ENCODE results near the gene TFAP2D. TPM values are rescaled to one million over a fixed set of nuclear protein-coding genes. Genes with fewer than 3 reads are reported as not detected.

Gene TFAP2D
- total RNA-seq, 1 donor from 2014 or later, result not detected

DNA sequence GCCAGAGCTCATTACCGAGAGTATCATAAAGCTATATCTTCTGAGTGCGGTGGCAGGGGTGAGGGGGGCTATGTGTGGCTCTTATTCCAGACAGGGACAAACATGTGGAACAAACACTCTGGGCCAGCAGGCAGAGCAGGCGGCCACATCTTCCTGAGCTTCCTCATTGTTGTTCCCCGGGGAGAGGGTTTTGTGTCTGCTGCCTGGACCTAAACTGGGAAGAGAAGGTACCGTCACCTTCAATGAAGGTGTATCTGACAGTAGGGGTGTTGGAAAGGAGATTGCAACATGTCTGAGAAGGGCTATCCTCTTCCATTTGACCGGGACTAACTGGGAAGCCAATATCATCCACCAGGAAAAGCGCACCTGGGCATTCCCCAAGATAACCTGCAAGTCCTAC is 1.6 kb upstream of the TFAP2D start:
- intact Hi-C loops (cut with micrococcal nuclease), result loop anchor here (2.0 kb wide), 1 partner anchor 105 kb away; no protein-coding TSS in a partner anchor
- peaks cover 2% of the 10 kb centered on the region for H3K4me1 Mint-ChIP-seq
- H3K36me3 Mint-ChIP-seq (ENCODE audit: low read depth), result no peaks in the 10 kb centered on the region

DNA sequence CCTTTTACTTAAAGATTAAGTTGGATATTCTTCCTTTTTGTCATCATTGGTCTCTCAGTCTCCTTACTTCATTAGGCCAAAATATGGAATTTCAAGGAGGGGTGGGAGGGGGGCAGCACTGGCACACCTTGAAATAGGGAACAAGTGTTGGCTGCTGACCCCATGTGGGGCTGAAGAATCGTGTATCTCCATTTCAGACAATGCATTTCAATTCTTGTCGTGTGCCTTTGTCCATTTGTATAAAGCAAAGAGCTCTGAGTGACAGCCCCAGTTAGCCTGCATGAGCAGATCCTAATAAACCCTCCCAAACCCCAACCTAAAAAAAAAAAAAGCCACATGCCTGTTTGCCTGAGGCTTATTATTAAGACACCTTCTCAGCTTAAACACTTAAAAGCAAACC is 1.0 kb upstream of the TFAP2D start:
- Mint-ChIP-seq H3K4me3 (no peak overlapping the region), H3K4me1 (peaks cover 2% of the 10 kb centered on the region), H3K27ac (no peak overlapping the region), H3K9me3 (peaks cover 12% of the 10 kb centered on the region), H3K27me3 (peaks cover 78% of the 10 kb centered on the region), H3K36me3 (ENCODE audit: low read depth) (no peaks in the 10 kb centered on the region)
- intact Hi-C loops (cut with micrococcal nuclease), result loop anchor here (2.0 kb wide), 1 partner anchor 105 kb away; no protein-coding TSS in a partner anchor
- DNase-seq, result no peak

More for the DNA sequence above, 1.6 kb upstream of the TFAP2D start:
- H3K27ac Mint-ChIP-seq, result no peak overlapping the region
- no peak overlapping the region for H3K4me3 Mint-ChIP-seq
- peaks cover 15% of the 10 kb centered on the region for H3K9me3 Mint-ChIP-seq
- no peak for DNase-seq
- H3K27me3 Mint-ChIP-seq, result peaks cover 77% of the 10 kb centered on the region

DNA sequence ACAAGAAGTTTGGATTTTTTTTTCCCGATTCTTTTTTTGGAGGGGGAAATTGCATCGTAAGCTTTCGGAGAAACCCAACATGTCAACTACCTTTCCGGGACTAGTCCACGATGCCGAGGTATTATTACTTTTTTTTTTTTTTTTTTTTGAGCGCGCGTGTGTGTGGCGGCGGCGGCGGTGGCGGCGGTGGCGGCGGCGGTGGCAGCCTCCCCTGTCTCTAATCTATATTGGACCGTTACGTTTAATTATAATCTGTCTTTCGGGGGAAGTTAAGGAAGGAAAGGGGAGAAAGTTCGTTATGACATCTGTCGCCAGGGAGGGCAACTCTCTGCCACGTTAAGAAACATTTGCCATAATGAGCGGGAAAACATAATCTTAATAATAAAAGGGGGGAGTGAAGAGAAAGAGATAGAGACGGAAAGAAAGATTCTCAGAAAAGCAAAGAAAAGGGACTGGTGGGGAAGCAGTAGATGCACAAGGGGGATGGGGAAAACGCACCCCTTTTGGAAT is 706 bp downstream of the TFAP2D start:
- intact Hi-C loops (cut with micrococcal nuclease), result loop anchor here (2.0 kb wide), 1 partner anchor 103 kb away; no protein-coding TSS in a partner anchor
- peaks cover 11% of the 10 kb centered on the region for H3K9me3 Mint-ChIP-seq

DNA sequence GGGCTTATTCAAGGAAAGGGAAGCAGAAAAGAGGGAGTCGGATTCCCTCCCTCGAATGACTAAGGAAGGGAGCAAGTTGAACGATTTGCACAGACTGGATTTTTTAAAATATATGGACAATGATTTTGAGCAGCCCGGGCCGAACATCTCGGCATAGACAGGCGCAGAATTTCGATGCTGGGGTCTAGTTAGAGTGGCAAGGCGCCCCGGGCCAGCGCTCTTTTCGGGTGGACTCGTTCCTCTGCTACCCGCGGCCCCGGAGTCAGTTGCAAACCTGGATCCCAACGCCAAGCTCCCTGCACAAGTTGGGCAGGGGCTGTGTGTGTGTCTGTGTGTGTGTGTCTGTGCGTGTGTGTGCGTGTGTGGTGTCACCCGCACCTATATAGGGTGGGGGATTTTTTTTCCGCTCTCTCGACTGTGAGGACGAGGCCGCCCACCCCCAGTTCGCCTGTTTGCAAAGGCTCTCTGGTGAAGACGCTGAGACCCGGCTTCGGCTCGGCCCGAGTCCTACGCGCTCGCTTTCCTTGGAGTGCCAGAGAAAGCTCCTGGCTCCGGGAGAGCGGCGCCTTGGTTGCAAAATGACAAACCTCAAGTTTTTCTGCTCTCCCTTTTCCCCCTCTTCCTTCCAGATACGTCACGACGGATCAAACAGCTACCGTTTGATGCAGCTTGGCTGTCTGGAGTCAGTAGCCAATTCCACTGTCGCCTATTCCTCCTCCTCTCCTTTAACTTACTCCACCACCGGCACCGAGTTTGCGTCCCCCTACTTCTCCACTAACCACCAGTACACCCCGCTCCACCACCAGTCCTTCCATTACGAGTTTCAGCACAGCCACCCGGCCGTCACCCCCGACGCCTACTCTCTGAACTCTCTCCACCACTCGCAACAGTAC is 1.4 kb downstream of the TFAP2D start:
- intact Hi-C loops (cut with micrococcal nuclease), result no loop called here
- peaks cover 11% of the 10 kb centered on the region for H3K9me3 Mint-ChIP-seq
- DNase-seq, result no peak
- no peaks in the 10 kb centered on the region for H3K36me3 Mint-ChIP-seq (ENCODE audit: low read depth)
- H3K4me3 Mint-ChIP-seq, result no peak overlapping the region
- H3K27me3 Mint-ChIP-seq, result peaks cover 78% of the 10 kb centered on the region
- H3K27ac Mint-ChIP-seq, result peak overlapping the region; percentile 22
- H3K4me1 Mint-ChIP-seq, result peaks cover 2% of the 10 kb centered on the region

More for the DNA sequence above, 706 bp downstream of the TFAP2D start:
- H3K27me3 Mint-ChIP-seq, result peaks cover 77% of the 10 kb centered on the region
- H3K4me1 Mint-ChIP-seq, result peaks cover 2% of the 10 kb centered on the region
- no peak overlapping the region for H3K4me3 Mint-ChIP-seq
- H3K36me3 Mint-ChIP-seq (ENCODE audit: low read depth), result no peaks in the 10 kb centered on the region
- H3K27ac Mint-ChIP-seq, result peak overlapping the region; percentile 8
- no peak for DNase-seq

DNA sequence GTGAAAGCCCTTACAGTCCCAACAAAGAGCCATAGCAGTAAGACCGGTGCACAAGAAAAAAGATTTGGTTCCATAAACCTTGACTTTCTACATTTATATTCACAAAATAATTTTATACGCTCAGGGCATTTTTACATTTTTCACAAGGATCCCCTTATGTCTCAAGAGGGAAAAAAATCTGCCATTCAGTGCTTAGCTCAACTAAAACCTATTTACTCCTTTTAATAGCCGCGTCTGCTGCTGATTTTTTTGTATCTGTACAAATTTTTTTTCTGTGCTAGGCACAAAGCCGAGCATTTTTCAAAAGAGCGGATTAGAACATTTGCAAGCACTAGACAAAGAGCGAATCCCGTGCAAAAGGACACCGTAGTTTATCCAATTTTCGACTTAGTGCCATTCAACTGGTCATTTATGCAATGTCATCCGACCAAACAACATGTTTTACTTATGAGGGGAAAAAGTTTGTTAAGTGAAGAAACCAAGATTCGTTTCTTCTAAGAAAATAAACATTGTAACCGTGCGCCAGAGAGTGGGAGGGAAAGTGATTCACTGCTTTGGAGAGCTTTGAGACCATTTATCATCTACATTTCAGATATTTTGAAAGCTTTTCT is 3.7 kb downstream of the TFAP2D start:
- Mint-ChIP-seq H3K4me3 (no peak overlapping the region), H3K27me3 (peaks cover 75% of the 10 kb centered on the region), H3K27ac (no peak overlapping the region), H3K4me1 (peaks cover 2% of the 10 kb centered on the region), H3K36me3 (ENCODE audit: low read depth) (no peaks in the 10 kb centered on the region), H3K9me3 (peaks cover 20% of the 10 kb centered on the region)
- DNase-seq, result no peak
- intact Hi-C loops (cut with micrococcal nuclease), result loop anchor here (2.0 kb wide), 1 partner anchor 132 kb away; no protein-coding TSS in a partner anchor

DNA sequence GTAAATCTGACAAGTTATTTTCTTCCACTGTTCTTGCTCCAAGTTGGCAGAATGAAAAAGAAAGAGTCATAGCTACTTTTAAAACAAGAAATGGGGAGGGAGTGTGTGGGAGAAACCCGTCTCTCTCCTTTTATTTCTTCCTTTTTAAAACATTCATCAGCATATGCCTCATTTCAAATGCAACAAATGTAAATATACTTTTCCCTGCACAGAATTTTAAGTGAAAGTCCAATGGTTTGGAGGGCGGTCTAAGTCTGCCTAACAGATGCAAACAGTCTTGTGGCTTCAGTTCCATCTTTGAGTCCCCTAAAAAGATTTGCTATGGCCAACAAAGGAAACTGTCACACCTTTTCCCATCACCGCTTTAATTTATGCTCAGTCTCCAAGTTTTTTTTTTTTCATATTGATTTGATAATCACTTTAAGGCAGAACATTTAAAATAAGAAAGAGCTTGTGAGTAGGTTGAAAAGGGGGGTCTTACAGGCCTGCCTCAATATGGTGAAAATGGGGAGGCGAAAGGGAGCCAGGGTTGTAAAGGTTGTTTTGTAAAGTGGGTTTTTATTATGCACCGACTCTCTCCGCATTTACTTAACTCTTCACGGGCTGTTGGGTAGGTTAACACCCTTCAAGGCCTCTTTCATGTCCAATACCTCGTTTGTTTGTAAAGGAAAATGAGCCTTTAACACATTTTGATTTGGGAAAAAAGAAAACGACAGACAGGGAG is 4.6 kb downstream of the TFAP2D start:
- Mint-ChIP-seq H3K4me1 (peaks cover 2% of the 10 kb centered on the region), H3K27me3 (peaks cover 75% of the 10 kb centered on the region), H3K36me3 (ENCODE audit: low read depth) (no peaks in the 10 kb centered on the region), H3K4me3 (no peak overlapping the region), H3K27ac (no peak overlapping the region), H3K9me3 (peaks cover 27% of the 10 kb centered on the region)
- DNase-seq, result no peak
- intact Hi-C loops (cut with micrococcal nuclease), result loop anchor here (2.0 kb wide), 1 partner anchor 131 kb away; no protein-coding TSS in a partner anchor

DNA sequence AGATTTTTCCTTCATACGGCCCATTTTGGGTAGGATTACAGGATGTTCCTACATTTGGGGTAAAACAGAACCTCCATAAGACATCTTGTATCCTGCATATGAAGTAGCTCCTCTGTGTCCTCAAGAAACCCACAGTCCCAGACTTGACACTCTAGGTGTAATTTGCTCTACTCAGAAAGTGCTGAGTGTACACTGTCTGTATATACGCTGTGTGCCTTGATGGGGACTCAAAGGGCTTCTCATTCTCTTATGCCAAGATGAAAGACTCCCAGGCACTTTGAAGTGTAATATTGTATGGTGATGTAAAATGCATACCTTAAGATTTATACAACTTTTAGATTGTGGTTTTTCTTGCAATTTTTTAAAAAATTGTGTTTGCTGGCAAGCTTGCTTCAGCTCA is 5.2 kb downstream of the TFAP2D start:
- Mint-ChIP-seq H3K4me1 (peaks cover 2% of the 10 kb centered on the region), H3K9me3 (peaks cover 27% of the 10 kb centered on the region), H3K27ac (no peak overlapping the region), H3K4me3 (no peak overlapping the region), H3K36me3 (ENCODE audit: low read depth) (no peaks in the 10 kb centered on the region), H3K27me3 (peaks cover 76% of the 10 kb centered on the region)
- no peak for DNase-seq
- intact Hi-C loops (cut with micrococcal nuclease), result no loop called here

DNA sequence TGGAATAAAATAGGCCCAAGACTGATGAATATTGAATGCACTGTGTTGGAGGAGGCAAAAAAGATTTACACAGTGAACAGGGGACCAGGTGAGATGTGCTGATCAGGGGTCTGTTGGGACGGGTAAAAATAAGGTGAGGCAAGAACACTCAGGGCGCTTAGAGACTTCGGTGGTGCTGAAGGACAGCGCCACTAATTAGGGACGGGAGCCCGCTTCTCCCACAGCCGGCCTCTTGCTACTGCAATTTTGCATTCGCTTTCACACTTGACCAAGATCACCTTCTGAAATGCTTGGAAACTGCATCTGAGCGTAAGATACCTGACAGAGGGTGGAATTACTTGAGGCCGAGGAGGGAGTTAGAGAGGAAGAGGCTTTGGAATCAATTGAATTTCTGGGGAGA is 7.3 kb downstream of the TFAP2D start:
- Mint-ChIP-seq H3K4me3 (no peak overlapping the region), H3K9me3 (peaks cover 23% of the 10 kb centered on the region), H3K27me3 (peaks cover 76% of the 10 kb centered on the region), H3K4me1 (no peaks in the 10 kb centered on the region), H3K36me3 (ENCODE audit: low read depth) (no peaks in the 10 kb centered on the region), H3K27ac (no peak overlapping the region)
- DNase-seq, result no peak
- intact Hi-C loops (cut with micrococcal nuclease), result no loop called here

DNA sequence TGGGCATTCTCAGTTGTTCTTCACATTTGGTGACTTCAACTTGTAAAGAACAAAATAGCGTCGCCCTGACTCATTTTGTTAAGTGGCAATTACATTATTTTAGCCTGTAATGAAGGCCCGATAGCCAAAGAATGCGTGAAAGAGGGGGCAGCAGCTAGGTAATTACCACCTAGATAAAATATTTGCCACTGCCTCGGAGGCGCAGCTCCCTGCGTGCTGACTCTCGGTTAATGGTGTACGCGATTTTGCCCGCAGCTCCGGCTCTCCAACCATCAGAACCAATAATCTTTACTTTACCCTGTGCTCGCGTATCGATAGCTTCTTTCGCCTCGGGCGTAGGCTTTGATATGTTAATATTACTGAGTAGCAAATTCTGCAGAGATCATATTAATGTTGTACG is 8.7 kb downstream of the TFAP2D start:
- H3K27me3 Mint-ChIP-seq, result peaks cover 63% of the 10 kb centered on the region
- no peak overlapping the region for H3K27ac Mint-ChIP-seq

DNA sequence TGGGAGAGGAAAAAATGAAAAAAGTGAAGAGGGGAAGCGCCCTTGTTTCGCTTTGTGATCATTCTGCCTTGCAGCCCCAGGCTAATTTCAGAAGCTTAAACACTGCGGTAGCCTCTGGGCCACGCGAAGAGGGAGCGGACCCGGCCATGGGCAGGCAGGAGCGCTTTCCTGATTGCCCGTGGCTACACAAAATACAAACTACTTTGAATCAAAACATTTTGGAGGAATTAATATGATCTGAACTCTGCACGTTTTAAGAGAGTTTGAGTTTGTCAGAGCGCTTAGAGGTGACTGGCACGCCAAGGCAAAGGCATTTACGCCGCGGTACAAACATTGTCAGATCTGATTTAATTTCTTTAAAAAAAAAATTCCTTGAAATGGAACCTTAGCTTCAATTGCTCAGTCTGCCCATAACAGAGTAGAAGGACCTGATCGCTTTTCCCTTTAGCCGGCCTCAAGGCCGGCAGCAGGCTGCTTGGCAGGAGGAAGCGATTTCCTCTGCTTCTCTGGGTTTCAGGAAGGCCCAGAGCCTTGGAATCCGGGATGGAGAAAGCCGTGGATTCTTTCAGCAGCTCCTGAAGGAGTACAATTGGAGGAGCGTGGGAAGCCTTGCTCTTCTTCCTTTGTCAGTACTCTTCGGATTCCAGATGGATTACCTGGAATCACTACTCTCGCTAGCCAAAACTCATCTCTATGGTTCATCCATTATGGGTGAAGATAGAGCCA is 9.7 kb downstream of the TFAP2D start:
- intact Hi-C loops (cut with micrococcal nuclease), result no loop called here
- H3K4me1 Mint-ChIP-seq, result no peaks in the 10 kb centered on the region

More for the DNA sequence above, 8.7 kb downstream of the TFAP2D start:
- Mint-ChIP-seq H3K4me1 (no peaks in the 10 kb centered on the region), H3K4me3 (no peak overlapping the region), H3K36me3 (ENCODE audit: low read depth) (no peaks in the 10 kb centered on the region), H3K9me3 (peaks cover 23% of the 10 kb centered on the region)
- DNase-seq, result no peak
- intact Hi-C loops (cut with micrococcal nuclease), result no loop called here

DNA sequence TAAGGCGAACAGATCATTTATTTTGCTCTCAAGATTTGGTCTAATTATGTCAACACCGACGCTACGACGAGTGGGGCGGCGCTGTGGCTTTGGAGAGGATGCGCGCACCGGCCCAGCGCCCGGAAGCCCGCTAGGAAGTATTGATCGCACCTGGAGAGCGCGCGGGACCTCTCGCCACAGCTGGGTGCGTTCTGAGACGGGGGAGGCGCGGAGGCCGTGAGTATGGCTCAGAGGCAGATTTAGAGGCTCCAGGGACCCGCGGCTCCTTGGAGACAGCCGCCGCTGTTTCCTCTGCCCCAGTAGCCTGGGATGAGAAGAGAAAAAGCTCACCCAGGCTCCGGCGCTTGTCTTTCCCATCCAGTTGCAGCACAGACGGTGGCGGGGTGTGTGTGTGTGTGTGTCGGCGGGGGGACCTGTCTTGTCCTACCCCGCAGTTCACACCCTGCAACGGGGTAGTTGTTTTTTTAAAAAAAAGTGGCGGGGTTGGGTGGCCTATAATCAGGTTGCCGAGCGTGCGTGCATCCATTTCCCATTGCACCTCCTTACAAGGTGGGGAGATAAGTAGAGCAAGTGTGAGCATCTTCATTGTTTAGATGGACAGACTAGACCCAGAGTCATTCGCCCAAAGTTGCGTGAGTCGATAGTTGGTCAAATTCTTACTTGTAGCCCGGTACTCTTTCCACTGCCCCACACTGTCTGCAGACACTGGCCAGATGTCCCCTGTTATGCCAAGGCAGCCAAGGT is 11.2 kb downstream of the TFAP2D start:
- Mint-ChIP-seq H3K27ac (no peak overlapping the region), H3K9me3 (peaks cover 23% of the 10 kb centered on the region), H3K36me3 (ENCODE audit: low read depth) (no peaks in the 10 kb centered on the region), H3K4me1 (no peaks in the 10 kb centered on the region), H3K4me3 (peak overlapping the region; percentile 34), H3K27me3 (peaks cover 43% of the 10 kb centered on the region)
- peak; percentile 63 for DNase-seq
- intact Hi-C loops (cut with micrococcal nuclease), result no loop called here

More for the DNA sequence above, 9.7 kb downstream of the TFAP2D start:
- H3K36me3 Mint-ChIP-seq (ENCODE audit: low read depth), result no peaks in the 10 kb centered on the region
- H3K27ac Mint-ChIP-seq, result no peak overlapping the region
- H3K4me3 Mint-ChIP-seq, result no peak overlapping the region
- no peak for DNase-seq
- H3K9me3 Mint-ChIP-seq, result peaks cover 23% of the 10 kb centered on the region
- peaks cover 54% of the 10 kb centered on the region for H3K27me3 Mint-ChIP-seq

DNA sequence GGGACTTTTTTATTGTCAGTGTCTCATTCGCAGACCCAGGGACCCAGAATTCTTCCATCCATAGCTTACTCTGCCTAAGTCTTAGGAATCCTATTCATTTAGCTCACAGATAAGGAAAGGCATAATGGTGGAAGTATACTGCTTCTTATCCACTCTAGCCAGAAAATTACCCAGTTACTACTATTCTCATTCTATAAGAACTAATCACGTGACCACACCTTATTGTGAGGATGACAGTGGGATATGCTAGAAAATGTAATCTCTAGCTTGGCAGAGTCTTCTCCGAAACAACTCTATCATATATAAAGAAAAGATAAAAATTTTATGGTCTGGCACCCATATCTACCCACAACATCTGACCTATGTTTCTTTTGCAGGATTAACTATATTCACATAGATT is 21.2 kb downstream of the TFAP2D start:
- no peaks in the 10 kb centered on the region for H3K36me3 Mint-ChIP-seq (ENCODE audit: low read depth)
- intact Hi-C loops (cut with micrococcal nuclease), result no loop called here
- H3K4me1 Mint-ChIP-seq, result no peaks in the 10 kb centered on the region
- no peak overlapping the region for H3K27ac Mint-ChIP-seq
- H3K4me3 Mint-ChIP-seq, result no peak overlapping the region
- no peaks in the 10 kb centered on the region for H3K9me3 Mint-ChIP-seq
- DNase-seq, result no peak
- H3K27me3 Mint-ChIP-seq, result no peaks in the 10 kb centered on the region

All from activated CD4-positive, alpha-beta T cell treated with anti-CD3 and anti-CD28 coated beads, Interleukin-2, amount 10 ng/mL, durations not matched to agents 24 days and 14 days (primary cell).